ENCODE data around the gene ATXN1.

ATXN1 gene

GRCh38 chr6:16635291-16635809 lies 125.9 kb downstream of the ATXN1 start:
- Histone ChIP-seq H3K79me2 (ENCODE audit: insufficient read depth, low read length) (no peaks in the 10 kb centered on the region), H4K20me1 (ENCODE audit: low read depth, low read length) (no peaks in the 10 kb centered on the region), H3K36me3 (ENCODE audit: low read length) (no peaks in the 10 kb centered on the region), H3K4me2 (ENCODE audit: low read depth, low read length, poor library complexity, severe bottlenecking) (no peak overlapping the region), H3K27ac (ENCODE audit: low read depth, low read length) (no peak overlapping the region), H3K9ac (ENCODE audit: low read length) (no peak overlapping the region), H3K27me3 (ENCODE audit: low read length) (no peaks in the 10 kb centered on the region), H3F3A (ENCODE audit: insufficient read depth) (no peaks in the 10 kb centered on the region), H3K9me2 (replicated peaks; ENCODE audit: insufficient read depth, low read length) (no peaks in the 10 kb centered on the region), H2AFZ (ENCODE audit: low read depth, low read length, severe bottlenecking) (no peak overlapping the region), H3K4me3 (ENCODE audit: insufficient read depth, low read length, poor library complexity, severe bottlenecking) (no peak overlapping the region), H3K9me3 (ENCODE audit: insufficient read depth, low read length) (no peaks in the 10 kb centered on the region)
- no peak for TF ChIP-seq CTCF (IDR thresholded peaks at IDR 0.05; ENCODE audit: insufficient read depth, low read length, poor library complexity, severe bottlenecking)
- TF ChIP-seq EZH2phosphoT487 (conservative IDR thresholded peaks at IDR 0.05; ENCODE audit: low read length): no peak

- Histone ChIP-seq H4K20me1 (ENCODE audit: low read depth, low read length) (no peaks in the 10 kb centered on the region), H3F3A (ENCODE audit: insufficient read depth) (no peaks in the 10 kb centered on the region), H3K9me3 (ENCODE audit: insufficient read depth, low read length) (no peaks in the 10 kb centered on the region), H3K9me2 (replicated peaks; ENCODE audit: insufficient read depth, low read length) (no peaks in the 10 kb centered on the region), H3K27ac (ENCODE audit: low read depth, low read length) (no peak overlapping the region), H2AFZ (ENCODE audit: low read depth, low read length, severe bottlenecking) (no peak overlapping the region), H3K9ac (ENCODE audit: low read length) (no peak overlapping the region), H3K4me3 (ENCODE audit: insufficient read depth, low read length, poor library complexity, severe bottlenecking) (no peak overlapping the region), H3K27me3 (ENCODE audit: low read length) (no peaks in the 10 kb centered on the region), H3K79me2 (ENCODE audit: insufficient read depth, low read length) (no peaks in the 10 kb centered on the region), H3K4me2 (ENCODE audit: low read depth, low read length, poor library complexity, severe bottlenecking) (no peak overlapping the region), H3K36me3 (ENCODE audit: low read length) (no peaks in the 10 kb centered on the region)
- TF ChIP-seq CTCF (IDR thresholded peaks at IDR 0.05; ENCODE audit: insufficient read depth, low read length, poor library complexity, severe bottlenecking) (no peak), EZH2phosphoT487 (conservative IDR thresholded peaks at IDR 0.05; ENCODE audit: low read length) (no peak)
Measured at GRCh38 chr6:16634855-16635254, 126.4 kb downstream of the ATXN1 start.

- Histone ChIP-seq H4K20me1 (ENCODE audit: low read depth, low read length) (no peaks in the 10 kb centered on the region), H3K9me2 (replicated peaks; ENCODE audit: insufficient read depth, low read length) (no peaks in the 10 kb centered on the region), H3K27me3 (ENCODE audit: low read length) (no peaks in the 10 kb centered on the region), H3K9ac (ENCODE audit: low read length) (no peak overlapping the region), H3K4me2 (ENCODE audit: low read depth, low read length, poor library complexity, severe bottlenecking) (no peak overlapping the region), H3K79me2 (ENCODE audit: insufficient read depth, low read length) (no peaks in the 10 kb centered on the region), H3K4me3 (ENCODE audit: insufficient read depth, low read length, poor library complexity, severe bottlenecking) (no peak overlapping the region), H3K9me3 (ENCODE audit: insufficient read depth, low read length) (no peaks in the 10 kb centered on the region), H2AFZ (ENCODE audit: low read depth, low read length, severe bottlenecking) (no peak overlapping the region), H3F3A (ENCODE audit: insufficient read depth) (no peaks in the 10 kb centered on the region), H3K36me3 (ENCODE audit: low read length) (no peaks in the 10 kb centered on the region), H3K27ac (ENCODE audit: low read depth, low read length) (no peak overlapping the region)
- no peak for TF ChIP-seq CTCF (IDR thresholded peaks at IDR 0.05; ENCODE audit: insufficient read depth, low read length, poor library complexity, severe bottlenecking)
- no peak for TF ChIP-seq EZH2phosphoT487 (conservative IDR thresholded peaks at IDR 0.05; ENCODE audit: low read length)
Measured at GRCh38 chr6:16633961-16634360, 127.3 kb downstream of the ATXN1 start.
